ENCODE measurements around the gene COX6A2. TPM values are rescaled to one million over a fixed set of nuclear protein-coding genes. Genes with fewer than 3 reads are reported as not detected.
A peak's percentile ranks its signal among the peaks of the same experiment; 100 is the strongest.

The COX6A2 gene
- total RNA-seq, 3 donors from 2014 or later: not detected

- Histone ChIP-seq H3K9me3 (no peaks in the 10 kb centered on the region), H3K27ac (no peak overlapping the region), H3K4me1 (no peaks in the 10 kb centered on the region), H3K4me3 (no peak overlapping the region), H3K27me3 (no peaks in the 10 kb centered on the region), H3K36me3 (no peaks in the 10 kb centered on the region)
- DNase-seq (ENCODE audit: low spot score in 2 of 2): no peak
- intact Hi-C loops (cut with DNase I; ENCODE audit: low total_unique reads): no loop called here
- TF ChIP-seq CTCF (IDR thresholded peaks at IDR 0.05) (no peak), POLR2AphosphoS5 (IDR thresholded peaks at IDR 0.05) (no peak)
These were observed 2.4 kb upstream of the COX6A2 start for GRCh38 chr16:31430380-31431052.

GRCh38 chr16:31429796-31430195, 1.6 kb upstream of the COX6A2 start:
- no peaks in the 10 kb centered on the region for H3K9me3 ChIP-seq
- intact Hi-C loops (cut with DNase I; ENCODE audit: low total_unique reads): no loop called here

GRCh38 chr16:31429314-31429713, 1.2 kb upstream of the COX6A2 start:
- Histone ChIP-seq H3K9me3 (no peaks in the 10 kb centered on the region), H3K4me1 (no peaks in the 10 kb centered on the region), H3K4me3 (no peak overlapping the region), H3K27ac (no peak overlapping the region), H3K27me3 (no peaks in the 10 kb centered on the region), H3K36me3 (no peaks in the 10 kb centered on the region)
- intact Hi-C loops (cut with DNase I; ENCODE audit: low total_unique reads): no loop called here
- DNase-seq (ENCODE audit: low spot score in 2 of 2): no peak
- TF ChIP-seq POLR2AphosphoS5 (IDR thresholded peaks at IDR 0.05) (no peak), POLR2A (IDR thresholded peaks at IDR 0.05) (no peak), CTCF (IDR thresholded peaks at IDR 0.05) (no peak)

More at GRCh38 chr16:31429796-31430195, 1.6 kb upstream of the COX6A2 start:
- no peaks in the 10 kb centered on the region for H3K4me1 ChIP-seq
- no peak for TF ChIP-seq CTCF (IDR thresholded peaks at IDR 0.05)
- TF ChIP-seq POLR2AphosphoS5 (IDR thresholded peaks at IDR 0.05): no peak
- TF ChIP-seq POLR2A (IDR thresholded peaks at IDR 0.05): no peak
- no peak overlapping the region for H3K27ac ChIP-seq
- no peaks in the 10 kb centered on the region for H3K27me3 ChIP-seq
- H3K36me3 ChIP-seq: no peaks in the 10 kb centered on the region
- no peak for DNase-seq (ENCODE audit: low spot score in 2 of 2)
- H3K4me3 ChIP-seq: no peak overlapping the region

GRCh38 chr16:31428638-31429247, 583 bp upstream of the COX6A2 start:
- no peaks in the 10 kb centered on the region for H3K9me3 ChIP-seq
- H3K27me3 ChIP-seq: no peaks in the 10 kb centered on the region
- intact Hi-C loops (cut with DNase I; ENCODE audit: low total_unique reads): no loop called here
- H3K4me3 ChIP-seq: no peak overlapping the region
- H3K36me3 ChIP-seq: no peaks in the 10 kb centered on the region
- H3K27ac ChIP-seq: no peak overlapping the region
- TF ChIP-seq POLR2A (IDR thresholded peaks at IDR 0.05): no peak
- TF ChIP-seq CTCF (IDR thresholded peaks at IDR 0.05): no peak
- no peak for TF ChIP-seq POLR2AphosphoS5 (IDR thresholded peaks at IDR 0.05)
- DNase-seq (ENCODE audit: low spot score in 2 of 2): no peak
- H3K4me1 ChIP-seq: no peaks in the 10 kb centered on the region

- intact Hi-C loops (cut with DNase I; ENCODE audit: low total_unique reads): no loop called here
- H3K4me1 ChIP-seq: no peaks in the 10 kb centered on the region
- no peaks in the 10 kb centered on the region for H3K9me3 ChIP-seq
- H3K27me3 ChIP-seq: peaks cover 0 to 2% of the 10 kb centered on the region in 2 donors
- TF ChIP-seq POLR2A (IDR thresholded peaks at IDR 0.05): no peak
- no peak for TF ChIP-seq POLR2AphosphoS5 (IDR thresholded peaks at IDR 0.05)
- no peak for TF ChIP-seq CTCF (IDR thresholded peaks at IDR 0.05)
- no peak for DNase-seq (ENCODE audit: low spot score in 2 of 2)
- no peaks in the 10 kb centered on the region for H3K36me3 ChIP-seq
- peak overlapping the region; percentile 35 to 75 (median 55) for H3K4me3 ChIP-seq
- no peak overlapping the region for H3K27ac ChIP-seq
These were observed 500 bp downstream of the COX6A2 start for GRCh38 chr16:31427441-31428278.

Data from breast epithelium (tissue), 4 donors.